SK-N-SH treated with all-trans-retinoic acid at 6 μM for 48 hours (cell line): ENCODE data around the gene EMILIN2.
"Not testable (repeated sequence)": the region's sequence is repeated elsewhere in the genome, so short reads cannot be mapped to it uniquely, and the experiment has no call there.

Experiments
- ATAC-seq: fragments of 200-7000 bp; cut with Tn5 transposase; 3 replicates; pipeline ENCODE4 v1.9.1; 2020; ENCODE audit warnings: mild to moderate bottlenecking, moderate library complexity
- CREB5 ChIP-seq: fragments of 250-450 bp; sonication (Bioruptor Pico); IDR thresholded peaks from 2 replicates; pipeline ENCODE4 v1.5.1; 2020; ENCODE audit warnings: low read depth, mild to moderate bottlenecking, moderate library complexity
- CSDC2 ChIP-seq: fragments of 250-450 bp; sonication (Bioruptor Pico); IDR thresholded peaks from 2 replicates; pipeline ENCODE4 v1.5.0; 2020; ENCODE audit warnings: mild to moderate bottlenecking, moderate library complexity
- CSRNP3 ChIP-seq: fragments of 250-450 bp; sonication (Bioruptor Pico); IDR thresholded peaks from 2 replicates; pipeline ENCODE4 v1.5.1; 2021; ENCODE audit warnings: mild to moderate bottlenecking, moderate library complexity
- ESRRG ChIP-seq: fragments of 250-450 bp; sonication (Bioruptor Pico); IDR thresholded peaks from 2 replicates; pipeline ENCODE4 v1.6.1; 2021; ENCODE audit warnings: mild to moderate bottlenecking
- GLIS3 ChIP-seq: fragments of 250-450 bp; sonication (Bioruptor Pico); IDR thresholded peaks from 2 replicates; pipeline ENCODE4 v1.5.0; 2020; ENCODE audit warnings: mild to moderate bottlenecking, moderate library complexity
- OSR1 ChIP-seq: fragments of 250-450 bp; sonication (Bioruptor Pico); IDR thresholded peaks from 2 replicates; pipeline ENCODE4 v1.8.0; 2022; ENCODE audit warnings: moderate library complexity, mild to moderate bottlenecking, inconsistent platforms
- PATZ1 ChIP-seq: fragments of 250-450 bp; sonication (Bioruptor Pico); IDR thresholded peaks from 2 replicates; pipeline ENCODE4 v1.8.0; 2020; ENCODE audit warnings: mild to moderate bottlenecking, moderate library complexity, borderline replicate concordance
- POU6F1 ChIP-seq: fragments of 250-450 bp; sonication (Bioruptor Pico); IDR thresholded peaks from 2 replicates; pipeline ENCODE4 v1.8.0; 2021; ENCODE audit warnings: low read depth, mild to moderate bottlenecking, moderate library complexity, borderline replicate concordance
- RARB ChIP-seq: fragments of 250-450 bp; sonication (Bioruptor Pico); IDR thresholded peaks from 2 replicates; pipeline ENCODE4 v1.8.0; 2021; ENCODE audit warnings: mild to moderate bottlenecking, moderate library complexity
- SNAI2 ChIP-seq: fragments of 250-450 bp; sonication (Bioruptor Pico); IDR thresholded peaks from 2 replicates; pipeline ENCODE4 v1.5.0; 2020; ENCODE audit warnings: mild to moderate bottlenecking, moderate library complexity
- TCF4 ChIP-seq: fragments of 250-450 bp; sonication (Bioruptor Pico); IDR thresholded peaks from 2 replicates; pipeline ENCODE4 v1.8.0; 2021; ENCODE audit warnings: mild to moderate bottlenecking, moderate library complexity, borderline replicate concordance
- TOX ChIP-seq: fragments of 250-450 bp; sonication (Bioruptor Pico); IDR thresholded peaks from 2 replicates; pipeline ENCODE4 v1.8.0; 2021; ENCODE audit warnings: mild to moderate bottlenecking, moderate library complexity, borderline replicate concordance
- TSHZ2 ChIP-seq: fragments of 250-450 bp; sonication (Bioruptor Pico); IDR thresholded peaks from 2 replicates; pipeline ENCODE4 v1.5.0; 2020; ENCODE audit warnings: mild to moderate bottlenecking, moderate library complexity
- ZC3H10 ChIP-seq: fragments of 250-450 bp; sonication (Bioruptor Pico); IDR thresholded peaks from 2 replicates; pipeline ENCODE4 v1.5.1; 2021; ENCODE audit warnings: mild to moderate bottlenecking, moderate library complexity
- ZFP3 ChIP-seq: fragments of 250-450 bp; sonication (Bioruptor Pico); IDR thresholded peaks from 2 replicates; pipeline ENCODE4 v1.5.0; 2020; ENCODE audit warnings: mild to moderate bottlenecking, moderate library complexity
- ZFP30 ChIP-seq: fragments of 450-650 bp; formaldehyde crosslinking; IDR thresholded peaks from 2 replicates; pipeline ENCODE4 v1.5.0; 2022; ENCODE audit warnings: mild to moderate bottlenecking, moderate library complexity
- ZNF565 ChIP-seq: fragments of 450-650 bp; formaldehyde crosslinking; conservative IDR thresholded peaks from 2 replicates; pipeline ENCODE4 v1.5.0; 2020; ENCODE audit warnings: low read depth, mild to moderate bottlenecking, moderate library complexity
- ZNF70 ChIP-seq: fragments of 450-650 bp; formaldehyde crosslinking; IDR thresholded peaks from 2 replicates; pipeline ENCODE4 v1.5.0; 2020; ENCODE audit warnings: mild to moderate bottlenecking, moderate library complexity
- ZNF8 ChIP-seq: fragments of 450-650 bp; formaldehyde crosslinking; IDR thresholded peaks from 2 replicates; pipeline ENCODE4 v1.5.0; 2020; ENCODE audit warnings: mild to moderate bottlenecking, moderate library complexity

Gene EMILIN2

GRCh38 chr18:2912357-2913299, 65.8 kb downstream of the EMILIN2 start (continued):
- no peak for TF ChIP-seq OSR1
- TF ChIP-seq GLIS3 (CRISPR knock-in tag), result no peak

- no peak for TF ChIP-seq ZC3H10
- no peak for TF ChIP-seq ESRRG (CRISPR knock-in tag)
- no peak for TF ChIP-seq SNAI2 (CRISPR knock-in tag)
- no peak for TF ChIP-seq CREB5 (CRISPR knock-in tag)
- TF ChIP-seq ZFP3 (CRISPR knock-in tag), result no peak
- no peak for TF ChIP-seq ZNF70 (CRISPR knock-in tag)
- no peak for ATAC-seq
Measured at GRCh38 chr18:2913398-2914005, 66.7 kb downstream of the EMILIN2 start.

GRCh38 chr18:2914185-2914880, 67.5 kb downstream of the EMILIN2 start:
- TF ChIP-seq POU6F1 (CRISPR knock-in tag) (no peak), TOX (CRISPR knock-in tag) (no peak), TSHZ2 (CRISPR knock-in tag) (no peak), CSDC2 (CRISPR knock-in tag) (no peak), RARB (no peak)
- no peak for ATAC-seq

- TF ChIP-seq RARB (no peak), CSDC2 (CRISPR knock-in tag) (no peak), ZNF8 (CRISPR knock-in tag) (no peak), ZNF565 (no peak), ZFP3 (CRISPR knock-in tag) (no peak), SNAI2 (CRISPR knock-in tag) (no peak), CSRNP3 (CRISPR knock-in tag) (no peak), PATZ1 (CRISPR knock-in tag) (no peak), OSR1 (no peak), TCF4 (CRISPR knock-in tag) (no peak), TOX (CRISPR knock-in tag) (no peak), ZFP30 (no peak), ZC3H10 (no peak), ESRRG (CRISPR knock-in tag) (no peak), POU6F1 (CRISPR knock-in tag) (no peak), ZNF70 (CRISPR knock-in tag) (no peak)
- no peak for ATAC-seq
Measured at GRCh38 chr18:2914881-2915240, 68.1 kb downstream of the EMILIN2 start.

GRCh38 chr18:2915486-2915885, 68.7 kb downstream of the EMILIN2 start:
- not testable (repeated sequence) for ATAC-seq
